ENCODE measurements around the gene RAB9A.
A peak's percentile ranks its signal among the peaks of the same experiment; 100 is the strongest.

Gene RAB9A

GRCh38 chrX:13750204-13750603 lies 61.3 kb downstream of the RAB9A start:
- peak; percentile 60 for DNase-seq (ENCODE audit: low spot score)

- peak; percentile 24 for DNase-seq (ENCODE audit: low spot score)
These were observed 61.9 kb downstream of the RAB9A start for GRCh38 chrX:13750812-13751211.

- no peak for DNase-seq (ENCODE audit: low spot score)
These were observed 63.2 kb downstream of the RAB9A start for GRCh38 chrX:13752141-13752540.

- DNase-seq (ENCODE audit: low spot score): no peak
These were observed 63.7 kb downstream of the RAB9A start for GRCh38 chrX:13752646-13753045.

GRCh38 chrX:13754765-13755164 lies 65.8 kb downstream of the RAB9A start:
- no peak for DNase-seq (ENCODE audit: low spot score)

GRCh38 chrX:13755254-13755653 lies 66.3 kb downstream of the RAB9A start:
- DNase-seq (ENCODE audit: low spot score): no peak

GRCh38 chrX:13756381-13756780 lies 67.5 kb downstream of the RAB9A start:
- DNase-seq (ENCODE audit: low spot score): no peak

- no peak for DNase-seq (ENCODE audit: low spot score)
These were observed 70.3 kb downstream of the RAB9A start for GRCh38 chrX:13759152-13759718.

Measured in activated CD4-positive, alpha-beta T cell treated with anti-CD3 and anti-CD28 coated beads, Interleukin-2, Interleukin-4, amounts not matched to agents 100 ng/mL and 50 ng/mL, durations not matched to agents 16 hours and 8 hours (primary cell).